Calu3 (cell line): Measurements from ENCODE around the gene CNTD1. TPM values are rescaled to one million over a fixed set of nuclear protein-coding genes. Genes with fewer than 3 reads are reported as not detected.

Experiments
- BruUV-seq: library from RNA; stranded (reverse); fragments of 400-500 nt; replicated peaks from 2 replicates; lab custom pipeline; 2021; lab: Mats Ljungman, UMichigan
- CTCF ChIA-PET: fragments of 300-600 bp; sonication (Branson Sonifier 250); formaldehyde crosslinking; loops from one replicate; lab custom pipeline; 2022; ENCODE audit warnings: antibody characterized with exemption; lab: Charles Lee
- DNase-seq: peaks from one replicate; pipeline ENCODE4 v3.0.0; 2022
- H3K27ac Mint-ChIP-seq: one replicate; pipeline ENCODE4 v1.8.0; 2022; ENCODE audit warnings: mixed read lengths; ENCODE audit not compliant: unreplicated experiment
- H3K27me3 Mint-ChIP-seq: one replicate; pipeline ENCODE4 v1.8.0; 2022; ENCODE audit warnings: mixed read lengths; ENCODE audit not compliant: unreplicated experiment
- H3K36me3 Mint-ChIP-seq: one replicate; pipeline ENCODE4 v1.8.0; 2022; ENCODE audit warnings: mild to moderate bottlenecking, moderate library complexity, mixed read lengths; ENCODE audit not compliant: insufficient read depth, unreplicated experiment
- H3K4me1 Mint-ChIP-seq: one replicate; pipeline ENCODE4 v1.8.0; 2022; ENCODE audit warnings: mild to moderate bottlenecking, low read depth, mixed read lengths; ENCODE audit not compliant: unreplicated experiment
- H3K4me3 Mint-ChIP-seq: one replicate; pipeline ENCODE4 v1.8.0; 2022; ENCODE audit warnings: mild to moderate bottlenecking, low read depth, moderate library complexity, mixed read lengths; ENCODE audit not compliant: unreplicated experiment
- H3K9me3 Mint-ChIP-seq: one replicate; pipeline ENCODE4 v1.8.0; 2022; ENCODE audit warnings: low read depth, mixed read lengths; ENCODE audit not compliant: unreplicated experiment
- intact Hi-C: fragments of 100-400 bp; cut with micrococcal nuclease; formaldehyde crosslinking; loops from one replicate; pipeline ENCODE4 v1.10.0; 2022; ENCODE audit not compliant: unreplicated experiment
- microRNA-seq: library from miRNA; unstranded; fragments of <30 nt; microRNA quantifications from one replicate; pipeline ENCODE4 v1.2.0, GENCODE V29; 2022
- total RNA-seq: library from RNA; stranded (reverse); gene quantifications from 2 replicates; pipeline ENCODE4 v1.2.3, GENCODE V29; 2022
- TF ChIP-seq, protein P1 (sequence below): fragments of 200-600 bp; IDR thresholded peaks from one replicate; pipeline ENCODE4 v1.8.0; 2022; ENCODE audit warnings: antibody characterized with exemption; ENCODE audit not compliant: unreplicated experiment

CNTD1 gene
- total RNA-seq, 1 experiment from 2014 or later: 0.54 TPM

DNA sequence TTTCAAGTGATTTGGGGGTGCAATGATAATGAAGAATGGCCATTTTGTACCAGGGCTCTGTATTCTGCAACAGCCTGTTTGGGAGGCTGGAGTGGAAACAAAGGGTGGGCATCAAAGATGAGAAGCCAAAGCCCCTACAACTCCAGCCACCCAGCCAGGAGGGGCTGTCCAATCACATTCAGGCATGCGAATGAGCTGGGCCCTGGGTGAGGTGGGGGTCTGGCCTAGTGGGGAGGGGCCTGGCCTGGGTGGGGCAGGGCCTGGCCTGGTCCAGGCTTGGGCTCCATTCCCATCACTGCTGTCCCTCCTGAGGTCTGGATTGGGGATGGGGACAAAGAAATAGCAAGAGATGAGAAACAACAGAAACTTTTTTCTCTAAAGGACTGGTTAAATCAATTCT is 58.7 kb downstream of the CNTD1 start:
- Mint-ChIP-seq H3K9me3 (peaks cover 3% of the 10 kb centered on the region), H3K27me3 (peaks cover 43% of the 10 kb centered on the region), H3K36me3 (no peaks in the 10 kb centered on the region), H3K4me3 (no peak overlapping the region), H3K27ac (no peak overlapping the region), H3K4me1 (no peaks in the 10 kb centered on the region)
- intact Hi-C loops: loop anchor here (5.0 kb wide), 1 partner anchor 40 kb away; no protein-coding TSS in a partner anchor
- TF ChIP-seq, protein P1, sequence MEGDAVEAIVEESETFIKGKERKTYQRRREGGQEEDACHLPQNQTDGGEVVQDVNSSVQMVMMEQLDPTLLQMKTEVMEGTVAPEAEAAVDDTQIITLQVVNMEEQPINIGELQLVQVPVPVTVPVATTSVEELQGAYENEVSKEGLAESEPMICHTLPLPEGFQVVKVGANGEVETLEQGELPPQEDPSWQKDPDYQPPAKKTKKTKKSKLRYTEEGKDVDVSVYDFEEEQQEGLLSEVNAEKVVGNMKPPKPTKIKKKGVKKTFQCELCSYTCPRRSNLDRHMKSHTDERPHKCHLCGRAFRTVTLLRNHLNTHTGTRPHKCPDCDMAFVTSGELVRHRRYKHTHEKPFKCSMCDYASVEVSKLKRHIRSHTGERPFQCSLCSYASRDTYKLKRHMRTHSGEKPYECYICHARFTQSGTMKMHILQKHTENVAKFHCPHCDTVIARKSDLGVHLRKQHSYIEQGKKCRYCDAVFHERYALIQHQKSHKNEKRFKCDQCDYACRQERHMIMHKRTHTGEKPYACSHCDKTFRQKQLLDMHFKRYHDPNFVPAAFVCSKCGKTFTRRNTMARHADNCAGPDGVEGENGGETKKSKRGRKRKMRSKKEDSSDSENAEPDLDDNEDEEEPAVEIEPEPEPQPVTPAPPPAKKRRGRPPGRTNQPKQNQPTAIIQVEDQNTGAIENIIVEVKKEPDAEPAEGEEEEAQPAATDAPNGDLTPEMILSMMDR: no peak
- no TSS peak for BruUV-seq
- DNase-seq: no peak
- CTCF ChIA-PET: interaction anchor here (0.6 kb wide), 2 partner anchors 29 to 368 kb away, joined by 3 to 7 read pairs; no protein-coding TSS in a partner anchor

Small RNAs within 50 kb of the gene (microRNA-seq; reads per million reads assigned to microRNA genes)
- gene MIR6781: 7.0 reads per million, percentile 25 among the genes with 10 or more reads in this experiment

Other genes starting within 250 kb of the CNTD1 start
- 0.88 and 1.0 TPM in 2 replicates for gene HSD17B1, start 245.9 kb upstream of the CNTD1 start, total RNA-seq
- gene COASY, start 236.7 kb upstream of the CNTD1 start, total RNA-seq: 159 and 163 TPM in 2 replicates
- 65.0 and 69.8 TPM in 2 replicates for gene MLX, start 231.8 kb upstream of the CNTD1 start, total RNA-seq
- 31.8 and 32.4 TPM in 2 replicates for gene PSMC3IP, start 221.1 kb upstream of the CNTD1 start, total RNA-seq
- 71.2 and 80.6 TPM in 2 replicates for gene RETREG3, start 189.5 kb upstream of the CNTD1 start, total RNA-seq
- 130 and 133 TPM in 2 replicates for gene TUBG1, start 189.2 kb upstream of the CNTD1 start, total RNA-seq
- gene TUBG2, start 139.6 kb upstream of the CNTD1 start, total RNA-seq: 23.6 and 26.1 TPM in 2 replicates
- gene PLEKHH3, start 121.9 kb upstream of the CNTD1 start, total RNA-seq: 35.2 and 45.0 TPM in 2 replicates
- 0.33 and 0.42 TPM in 2 replicates for gene CCR10, start 117.0 kb upstream of the CNTD1 start, total RNA-seq
- gene CNTNAP1, start 116.3 kb upstream of the CNTD1 start, total RNA-seq: 1.2 and 1.3 TPM in 2 replicates
- gene EZH1, start 53.8 kb upstream of the CNTD1 start, total RNA-seq: 43.3 and 45.5 TPM in 2 replicates
- gene RAMP2, start 37.6 kb upstream of the CNTD1 start, total RNA-seq: not detected in 2 replicates
- 93.9 and 101 TPM in 2 replicates for gene VPS25, start 25.4 kb upstream of the CNTD1 start, total RNA-seq
- 0.33 and 0.73 TPM in 2 replicates for gene WNK4, start 18.3 kb upstream of the CNTD1 start, total RNA-seq
- gene COA3, start 157 bp upstream of the CNTD1 start, total RNA-seq: 98.8 and 99.9 TPM in 2 replicates
- gene BECN1, start 25.4 kb downstream of the CNTD1 start, total RNA-seq: 141 and 144 TPM in 2 replicates
- 238 and 265 TPM in 2 replicates for gene PSME3, start 34.5 kb downstream of the CNTD1 start, total RNA-seq
- 10.5 and 14.4 TPM in 2 replicates for gene AOC2, start 45.7 kb downstream of the CNTD1 start, total RNA-seq
- gene AOC3, start 52.3 kb downstream of the CNTD1 start, total RNA-seq: 3.5 and 7.4 TPM in 2 replicates
- not detected in 2 replicates for gene G6PC1, start 101.9 kb downstream of the CNTD1 start, total RNA-seq
- 93.7 and 96.6 TPM in 2 replicates for gene AARSD1, start 165.6 kb downstream of the CNTD1 start, total RNA-seq
- gene PTGES3L, start 181.2 kb downstream of the CNTD1 start, total RNA-seq: 2.0 and 2.1 TPM in 2 replicates
- 32.8 and 35.4 TPM in 2 replicates for gene RUNDC1, start 181.7 kb downstream of the CNTD1 start, total RNA-seq
- 1,193 and 1,292 TPM in 2 replicates for gene RPL27, start 199.6 kb downstream of the CNTD1 start, total RNA-seq
- 98.6 and 195 TPM in 2 replicates for gene IFI35, start 207.9 kb downstream of the CNTD1 start, total RNA-seq
- gene VAT1, start 223.5 kb downstream of the CNTD1 start, total RNA-seq: 149 and 156 TPM in 2 replicates
- 0.15 and 0.40 TPM in 2 replicates for gene RND2, start 226.4 kb downstream of the CNTD1 start, total RNA-seq